Measurements from ENCODE around the gene FGF18. TPM values are rescaled to one million over a fixed set of nuclear protein-coding genes. Genes with fewer than 3 reads are reported as not detected.
A peak's percentile ranks its signal among the peaks of the same experiment; 100 is the strongest.
"Not testable (repeated sequence)": the region's sequence is repeated elsewhere in the genome, so short reads cannot be mapped to it uniquely, and the experiment has no call there.

FGF18 gene, protein sequence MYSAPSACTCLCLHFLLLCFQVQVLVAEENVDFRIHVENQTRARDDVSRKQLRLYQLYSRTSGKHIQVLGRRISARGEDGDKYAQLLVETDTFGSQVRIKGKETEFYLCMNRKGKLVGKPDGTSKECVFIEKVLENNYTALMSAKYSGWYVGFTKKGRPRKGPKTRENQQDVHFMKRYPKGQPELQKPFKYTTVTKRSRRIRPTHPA
- total RNA-seq (1 to 10 TPM; 2.3 to 5.2 TPM), polyA plus RNA-seq (ENCODE audit: insufficient read length in 2 of 2) (1 to 10 TPM; 2.8 to 4.3 TPM)
- long read RNA-seq, donor 1, partial matches to known transcripts, result 0 of 1 reads
- long read RNA-seq, donor 1, other reads (novel, unspliced or antisense), result 0 of 1 reads
- long read RNA-seq, donor 2, partial matches to known transcripts, result 0 of 1 reads
- long read RNA-seq, donor 2, other reads (novel, unspliced or antisense), result 0 of 1 reads
- long read RNA-seq, donor 3, result 0 reads
- long read RNA-seq, donor 4, transcript FGF18-201 (5 exons, 1,986 nt), result major isoform, 11 of 11 reads
- long read RNA-seq, donor 4, partial matches to known transcripts, result 0 of 11 reads
- long read RNA-seq, donor 4, other reads (novel, unspliced or antisense), result 0 of 11 reads

DNA sequence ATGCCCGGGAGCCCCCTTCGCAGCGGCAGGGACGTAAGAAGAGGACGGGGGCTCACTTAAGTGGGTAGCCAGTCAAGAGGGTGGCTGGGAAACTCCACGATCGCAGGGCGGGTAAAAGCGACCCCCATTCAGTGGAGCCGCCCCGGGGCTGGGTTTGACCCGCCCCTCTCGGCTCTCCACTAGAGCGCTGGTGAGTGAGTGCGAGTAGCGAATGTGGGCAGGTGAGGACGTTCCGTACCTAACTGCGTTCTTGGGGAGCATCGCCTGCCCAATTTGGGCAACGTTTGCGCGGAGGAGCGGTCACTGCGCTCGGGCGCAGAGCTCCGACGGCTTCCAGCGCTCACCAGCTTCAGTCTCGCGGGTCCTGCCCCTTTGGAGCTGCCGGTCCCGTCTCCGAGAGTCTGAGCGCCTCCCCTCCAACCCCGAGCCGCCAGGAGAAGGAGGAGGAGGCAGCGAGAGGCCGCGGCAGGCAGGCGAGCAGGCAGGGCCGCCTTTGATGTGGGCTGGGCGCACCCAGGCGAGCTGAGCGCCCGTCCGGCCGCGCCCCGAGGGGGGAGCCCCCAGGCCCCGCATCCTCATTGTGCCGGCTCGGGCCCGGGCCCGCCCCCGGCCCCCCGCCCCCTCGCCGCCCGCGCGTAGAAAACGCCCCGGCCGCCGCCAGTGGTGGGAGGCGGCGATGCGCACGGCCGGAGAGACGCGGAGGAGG is at the start of gene FGF18:
TSS of gene FGF18 (plus strand) at position 666 of the 706 bp plus-strand sequence. CDS start 553 bp downstream, outside the sequence.
- H3K27ac ChIP-seq (ENCODE audit: low read depth, low read length), result no peak within 1 kb of the TSS
- under 1% methylated on average over 74 of the region's 74 CpGs for WGBS (ENCODE audit: insufficient coverage)
- peaks cover 36% of the 10 kb centered on the region for H3K4me1 ChIP-seq (ENCODE audit: control insufficient read depth, insufficient read depth, low read length)
- peaks cover 3% of the 10 kb centered on the region for H3K36me3 ChIP-seq (ENCODE audit: control insufficient read depth, insufficient read depth, low read length)
- peak within 1 kb of the TSS; percentile 45 for H3K4me3 ChIP-seq (ENCODE audit: low read depth, low read length)
- peak in 2 of 6 donors; percentile 63 to 68 for DNase-seq (ENCODE audit: low read depth in 4 of 6, low spot score in 6 of 6)
- H3K9me3 ChIP-seq (ENCODE audit: control insufficient read depth, insufficient read depth, low read length), result no peaks in the 10 kb centered on the region
- peaks cover 9% of the 10 kb centered on the region for H3K27me3 ChIP-seq (ENCODE audit: control insufficient read depth, insufficient read depth, low read length)

GRCh38 chr5:171369898-171370297 is 49.5 kb upstream of the FGF18 start:
- H3K4me3 ChIP-seq (ENCODE audit: low read depth, low read length), result no peak overlapping the region
- no peak for DNase-seq (ENCODE audit: low read depth in 4 of 6, low spot score in 6 of 6)
- 97% methylated on average over 3 of the region's 4 CpGs for WGBS (ENCODE audit: insufficient coverage)
- H3K27ac ChIP-seq (ENCODE audit: low read depth, low read length), result no peak overlapping the region
- no peaks in the 10 kb centered on the region for H3K9me3 ChIP-seq (ENCODE audit: control insufficient read depth, insufficient read depth, low read length)
- H3K4me1 ChIP-seq (ENCODE audit: control insufficient read depth, insufficient read depth, low read length), result no peaks in the 10 kb centered on the region
- H3K36me3 ChIP-seq (ENCODE audit: control insufficient read depth, insufficient read depth, low read length), result no peaks in the 10 kb centered on the region
- no peaks in the 10 kb centered on the region for H3K27me3 ChIP-seq (ENCODE audit: control insufficient read depth, insufficient read depth, low read length)

- not testable (repeated sequence) for H3K36me3 ChIP-seq (ENCODE audit: control insufficient read depth, insufficient read depth, low read length); H3K4me1 ChIP-seq (ENCODE audit: control insufficient read depth, insufficient read depth, low read length); H3K27ac ChIP-seq (ENCODE audit: low read depth, low read length); DNase-seq (ENCODE audit: low read depth in 4 of 6, low spot score in 6 of 6); H3K9me3 ChIP-seq (ENCODE audit: control insufficient read depth, insufficient read depth, low read length); H3K4me3 ChIP-seq (ENCODE audit: low read depth, low read length); H3K27me3 ChIP-seq (ENCODE audit: control insufficient read depth, insufficient read depth, low read length)
- 65% methylated on average over 9 of the region's 10 CpGs for WGBS (ENCODE audit: insufficient coverage)
Measured at GRCh38 chr5:171370881-171371280, 48.6 kb upstream of the FGF18 start.

DNA sequence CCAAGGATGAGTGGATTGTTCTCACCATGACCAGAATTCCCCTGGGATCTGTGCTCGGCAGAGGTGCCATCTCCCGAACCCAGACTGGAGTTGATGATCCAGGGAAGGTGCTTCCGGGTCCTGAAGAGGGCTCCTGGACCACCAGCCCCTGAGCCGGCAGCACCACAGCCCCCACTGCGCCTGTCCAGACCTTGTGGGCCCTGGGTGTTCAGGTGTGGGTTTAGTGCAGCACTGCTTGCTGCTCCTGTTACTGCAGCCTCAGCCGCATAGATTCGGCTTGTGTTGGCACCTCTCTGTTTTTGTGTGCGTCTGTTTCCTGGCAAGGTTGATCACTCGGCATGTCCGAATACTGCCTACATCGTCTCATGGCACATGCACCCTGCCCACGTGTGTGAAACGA is 48.1 kb upstream of the FGF18 start:
- H3K36me3 ChIP-seq (ENCODE audit: control insufficient read depth, insufficient read depth, low read length), result no peaks in the 10 kb centered on the region
- no peaks in the 10 kb centered on the region for H3K27me3 ChIP-seq (ENCODE audit: control insufficient read depth, insufficient read depth, low read length)
- no peaks in the 10 kb centered on the region for H3K4me1 ChIP-seq (ENCODE audit: control insufficient read depth, insufficient read depth, low read length)
- no peak overlapping the region for H3K27ac ChIP-seq (ENCODE audit: low read depth, low read length)
- no peaks in the 10 kb centered on the region for H3K9me3 ChIP-seq (ENCODE audit: control insufficient read depth, insufficient read depth, low read length)
- no peak overlapping the region for H3K4me3 ChIP-seq (ENCODE audit: low read depth, low read length)
- DNase-seq (ENCODE audit: low read depth in 4 of 6, low spot score in 6 of 6), result no peak
- WGBS (ENCODE audit: insufficient coverage), result 84% methylated on average over 8 of the region's 13 CpGs

DNA sequence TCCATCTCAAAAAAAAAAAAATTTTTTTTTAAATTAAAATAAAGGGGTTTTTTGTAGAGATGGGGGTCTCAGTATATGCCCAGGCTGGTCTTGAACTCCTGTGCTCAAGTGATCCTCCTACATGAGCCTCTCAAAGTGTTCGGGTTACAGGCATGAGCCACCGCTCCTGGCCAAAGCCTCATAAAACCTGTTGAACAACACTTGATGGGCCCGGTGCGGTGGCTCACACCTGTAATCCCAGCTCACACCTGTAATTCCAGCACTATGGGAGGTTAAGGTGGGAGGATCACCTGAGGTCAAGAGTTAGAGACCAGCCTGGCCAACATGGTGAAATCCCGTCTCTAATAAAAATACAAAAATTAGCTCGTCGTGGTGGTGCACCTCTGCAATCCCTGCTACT is 39.5 kb upstream of the FGF18 start:
- DNase-seq (ENCODE audit: low read depth in 4 of 6, low spot score in 6 of 6), result no peak
- WGBS (ENCODE audit: insufficient coverage), result 96% methylated on average over 4 of the region's 7 CpGs
- Histone ChIP-seq H3K4me1 (ENCODE audit: control insufficient read depth, insufficient read depth, low read length) (no peaks in the 10 kb centered on the region), H3K27me3 (ENCODE audit: control insufficient read depth, insufficient read depth, low read length) (no peaks in the 10 kb centered on the region), H3K36me3 (ENCODE audit: control insufficient read depth, insufficient read depth, low read length) (no peaks in the 10 kb centered on the region), H3K4me3 (ENCODE audit: low read depth, low read length) (no peak overlapping the region), H3K9me3 (ENCODE audit: control insufficient read depth, insufficient read depth, low read length) (no peaks in the 10 kb centered on the region), H3K27ac (ENCODE audit: low read depth, low read length) (no peak overlapping the region)

DNA sequence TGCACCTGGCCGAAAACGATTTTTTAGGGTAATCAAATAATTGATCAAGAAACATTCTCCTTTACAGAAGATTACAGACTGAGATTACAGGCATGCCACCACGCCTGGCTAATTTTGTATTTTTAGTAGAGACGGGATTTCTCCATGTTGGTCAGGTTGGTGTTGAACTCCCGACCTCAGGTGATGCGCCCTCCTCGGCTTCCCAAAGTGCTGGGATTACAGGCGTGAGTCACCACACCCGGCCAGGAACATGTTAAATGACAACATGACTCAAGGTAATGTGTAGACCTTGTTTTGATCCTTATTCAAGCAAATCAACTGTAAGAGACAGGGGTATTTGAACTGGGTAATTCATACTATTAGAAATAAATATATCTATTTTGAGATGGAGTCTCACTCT is 35.0 kb upstream of the FGF18 start:
- not testable (repeated sequence) for H3K4me3 ChIP-seq (ENCODE audit: low read depth, low read length); H3K4me1 ChIP-seq (ENCODE audit: control insufficient read depth, insufficient read depth, low read length); H3K9me3 ChIP-seq (ENCODE audit: control insufficient read depth, insufficient read depth, low read length); H3K27me3 ChIP-seq (ENCODE audit: control insufficient read depth, insufficient read depth, low read length); H3K27ac ChIP-seq (ENCODE audit: low read depth, low read length); DNase-seq (ENCODE audit: low read depth in 4 of 6, low spot score in 6 of 6); H3K36me3 ChIP-seq (ENCODE audit: control insufficient read depth, insufficient read depth, low read length)
- 98% methylated on average over 5 of the region's 9 CpGs for whole genome bisulfite sequencing (ENCODE audit: insufficient coverage)

- not testable (repeated sequence) for H3K4me1 ChIP-seq (ENCODE audit: control insufficient read depth, insufficient read depth, low read length); H3K36me3 ChIP-seq (ENCODE audit: control insufficient read depth, insufficient read depth, low read length); H3K9me3 ChIP-seq (ENCODE audit: control insufficient read depth, insufficient read depth, low read length); H3K27me3 ChIP-seq (ENCODE audit: control insufficient read depth, insufficient read depth, low read length); H3K4me3 ChIP-seq (ENCODE audit: low read depth, low read length); H3K27ac ChIP-seq (ENCODE audit: low read depth, low read length); DNase-seq (ENCODE audit: low read depth in 4 of 6, low spot score in 6 of 6)
- no CpG with 5 or more reads among the region's 3 CpGs for WGBS (ENCODE audit: insufficient coverage)
Measured at GRCh38 chr5:171384999-171385398, 34.4 kb upstream of the FGF18 start.

DNA sequence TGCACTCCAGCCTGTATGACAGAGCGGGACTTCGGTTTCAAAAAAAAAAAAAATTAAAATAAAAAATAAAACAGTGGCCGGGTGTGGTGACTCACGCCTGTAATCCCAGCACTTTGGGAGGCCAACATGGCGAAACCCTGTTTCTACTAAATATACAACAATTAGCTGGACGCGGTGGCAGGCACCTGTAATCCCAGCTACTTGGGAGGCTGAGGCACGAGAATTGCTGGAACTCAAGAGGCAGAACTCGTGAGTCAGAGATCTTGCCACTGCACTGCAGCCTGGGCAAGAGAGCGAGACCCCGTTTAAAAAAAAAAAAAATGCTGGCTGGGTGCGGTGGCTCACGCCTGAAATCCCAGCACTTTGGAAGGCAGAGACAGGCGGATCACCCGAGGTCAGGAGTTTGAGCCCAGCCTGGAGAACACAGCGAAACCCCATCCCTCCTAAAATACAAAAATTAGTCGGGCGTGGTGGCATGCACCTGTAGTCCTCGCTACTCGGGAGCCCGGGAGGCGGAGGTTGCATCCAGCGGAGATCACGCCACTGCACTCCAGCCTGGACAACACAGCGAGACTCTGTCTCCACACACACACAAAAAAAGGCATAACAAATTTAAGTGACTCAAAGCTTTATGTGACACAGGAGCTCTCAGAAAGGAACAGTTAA is 33.3 kb upstream of the FGF18 start:
- no peak for DNase-seq (ENCODE audit: low read depth in 4 of 6, low spot score in 6 of 6)
- H3K9me3 ChIP-seq (ENCODE audit: control insufficient read depth, insufficient read depth, low read length), result no peaks in the 10 kb centered on the region
- H3K27ac ChIP-seq (ENCODE audit: low read depth, low read length), result no peak overlapping the region
- no peaks in the 10 kb centered on the region for H3K27me3 ChIP-seq (ENCODE audit: control insufficient read depth, insufficient read depth, low read length)
- H3K36me3 ChIP-seq (ENCODE audit: control insufficient read depth, insufficient read depth, low read length), result peaks cover 3% of the 10 kb centered on the region
- peaks cover 6% of the 10 kb centered on the region for H3K4me1 ChIP-seq (ENCODE audit: control insufficient read depth, insufficient read depth, low read length)
- WGBS (ENCODE audit: insufficient coverage), result 96% methylated on average over 17 of the region's 25 CpGs
- no peak overlapping the region for H3K4me3 ChIP-seq (ENCODE audit: low read depth, low read length)

DNA sequence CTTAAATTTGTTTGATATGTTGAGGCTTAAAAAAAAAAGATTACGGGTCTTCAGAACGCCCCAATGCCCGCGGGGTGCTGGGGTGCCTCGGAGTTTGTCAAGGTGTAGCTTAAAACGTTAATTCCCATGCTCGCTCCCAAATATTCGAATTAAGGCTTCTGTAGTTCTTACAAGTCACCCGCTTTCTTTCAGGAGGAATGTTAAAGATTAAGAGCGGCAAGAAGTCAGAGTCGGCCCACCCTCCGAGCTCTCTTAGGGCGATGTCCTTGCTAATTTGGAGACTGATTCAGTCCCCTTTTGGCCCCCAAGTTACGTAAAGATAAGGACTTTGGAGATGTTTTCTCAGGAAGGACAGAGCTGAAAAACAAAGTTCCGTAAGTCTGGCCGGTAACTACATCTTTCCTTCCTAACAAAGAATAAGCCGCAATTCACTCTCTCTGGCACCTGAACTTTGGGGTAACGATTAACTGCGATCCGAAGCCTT is 32.5 kb upstream of the FGF18 start:
- no peaks in the 10 kb centered on the region for H3K27me3 ChIP-seq (ENCODE audit: control insufficient read depth, insufficient read depth, low read length)
- peak overlapping the region; percentile 87 for H3K4me3 ChIP-seq (ENCODE audit: low read depth, low read length)
- peak overlapping the region; percentile 94 for H3K27ac ChIP-seq (ENCODE audit: low read depth, low read length)
- 0% methylated on average over 9 of the region's 20 CpGs for WGBS (ENCODE audit: insufficient coverage)
- no peaks in the 10 kb centered on the region for H3K9me3 ChIP-seq (ENCODE audit: control insufficient read depth, insufficient read depth, low read length)
- DNase-seq (ENCODE audit: low read depth in 4 of 6, low spot score in 6 of 6), result no peak
- H3K36me3 ChIP-seq (ENCODE audit: control insufficient read depth, insufficient read depth, low read length), result peaks cover 5% of the 10 kb centered on the region
- H3K4me1 ChIP-seq (ENCODE audit: control insufficient read depth, insufficient read depth, low read length), result peaks cover 7% of the 10 kb centered on the region

Data from spinal cord (tissue), 10 donors.